HCT116 (cell line): ENCODE results near the gene PLEKHO2. TPM values are rescaled to one million over a fixed set of nuclear protein-coding genes. Genes with fewer than 3 reads are reported as not detected.

ENCODE experiments used
- ATAC-seq: fragments of 200-7000 bp; cut with Tn5 transposase; 2 replicates; pipeline ENCODE4 v1.9.1; 2020; ENCODE audit warnings: mild to moderate bottlenecking, moderate library complexity
- BruUV-seq: library from RNA; stranded (reverse); fragments of 400-500 nt; replicated peaks from 2 replicates; lab custom pipeline; 2021; lab: Mats Ljungman, UMichigan
- CTCF ChIA-PET: fragments of 300-600 bp; sonication (Branson Sonifier 250); formaldehyde crosslinking; loops from one replicate; lab custom pipeline; 2021; ENCODE audit warnings: antibody characterized with exemption; lab: Charles Lee
- POLR2A ChIA-PET: fragments of 300-600, 350-600 bp; sonication (Branson Sonifier 250); formaldehyde crosslinking; loops from one replicate; lab custom pipeline; 2021; ENCODE audit warnings: antibody characterized with exemption; lab: Charles Lee
- RAD21 ChIA-PET, 2 experiments: fragments of 300-600 bp; sonication (Branson Sonifier 250); formaldehyde crosslinking; loops; one replicate each; lab custom pipeline; 2023; ENCODE audit warnings: low total read pairs in 2 of 2; ENCODE audit not compliant: uncharacterized antibody in 2 of 2, unreplicated experiment in 2 of 2, low non-redundant PET in 1 of 2; lab: Charles Lee
- DNase-seq: peaks from one replicate; pipeline ENCODE4 v3.0.0-alpha.2; 2010; ENCODE audit warnings: low read depth, low spot score
- H2AFZ ChIP-seq: fragments of 200-600 bp; shearing (Covaris generic), sonication (generic); 2 replicates; pipeline ENCODE4 v1.6.1; 2017; ENCODE audit warnings: low read depth, mixed run types, mixed read lengths, antibody characterized with exemption, low read length; ENCODE audit not compliant: poor library complexity, severe bottlenecking
- H3K27ac ChIP-seq: 2 replicates; pipeline ENCODE4 v1.5.1; 2012; ENCODE audit warnings: low read depth, low read length
- H3K27me3 ChIP-seq: fragments of 200-600 bp; sonication (generic); 2 replicates; pipeline ENCODE4 v1.6.1; 2016; ENCODE audit warnings: mixed run types, low read length, mixed read lengths; ENCODE audit not compliant: insufficient read depth
- H3K36me3 ChIP-seq, 2 experiments: fragments of 200-500 bp in 1 of 2; fragments of 200-600 bp in 1 of 2; sonication (Bioruptor generic) in 1 of 2; sonication (generic) in 1 of 2; 2 replicates each; pipeline versions ENCODE4 v1.5.1 to v1.6.1; 2014 to 2016; ENCODE audit warnings: low read length in 2 of 2, inconsistent platforms in 1 of 2, mixed read lengths in 1 of 2, mixed run types in 1 of 2; ENCODE audit not compliant: insufficient read depth in 2 of 2, control insufficient read depth in 1 of 2
- H3K4me1 ChIP-seq, 2 experiments: fragments of 200-600 bp in 1 of 2; sonication (generic) in 1 of 2; 2 replicates each; pipeline versions ENCODE4 v1.5.1 to v1.6.1; 2012 to 2017; ENCODE audit warnings: low read length in 2 of 2, inconsistent platforms in 1 of 2, mild to moderate bottlenecking in 1 of 2, mixed read lengths in 1 of 2, mixed run types in 1 of 2, moderate library complexity in 1 of 2; ENCODE audit not compliant: insufficient read depth in 2 of 2, control insufficient read depth in 1 of 2
- H3K4me2 ChIP-seq: fragments of 200-600 bp; sonication (generic); 2 replicates; pipeline ENCODE4 v1.6.1; 2017; ENCODE audit warnings: mixed run types, low read length, mixed read lengths
- H3K4me3 ChIP-seq, 2 experiments: fragments of 200-600 bp in 1 of 2; sonication (generic) in 1 of 2; replicated peaks in 1 of 2; 2 replicates each; pipeline ENCODE4 v1.5.1; 2011 to 2016; ENCODE audit warnings: low read length in 2 of 2, control low read depth in 1 of 2, low read depth in 1 of 2, mild to moderate bottlenecking in 1 of 2, mixed read lengths in 1 of 2, mixed run types in 1 of 2
- H3K79me2 ChIP-seq: fragments of 200-600 bp; sonication (generic); 2 replicates; pipeline ENCODE4 v1.6.1; 2017; ENCODE audit warnings: mild to moderate bottlenecking, mixed run types, low read length, moderate library complexity, mixed read lengths; ENCODE audit not compliant: insufficient read depth
- H3K9ac ChIP-seq: fragments of 200-600 bp; sonication (generic); 2 replicates; pipeline ENCODE4 v1.6.1; 2016; ENCODE audit warnings: low read length, mixed read lengths
- H3K9me2 ChIP-seq: fragments of 200-600 bp; sonication (generic), shearing (Covaris generic); 2 replicates; pipeline ENCODE4 v1.6.1; 2017; ENCODE audit warnings: mixed run types, mild to moderate bottlenecking, moderate library complexity; ENCODE audit not compliant: insufficient read depth
- H3K9me3 ChIP-seq, 2 experiments: fragments of 200-500 bp in 1 of 2; fragments of 200-600 bp in 1 of 2; sonication (Bioruptor generic) in 1 of 2; sonication (generic) in 1 of 2; 2 replicates each; pipeline ENCODE4 v1.6.1; 2014 to 2017; ENCODE audit warnings: low read length in 2 of 2, mixed read lengths in 2 of 2, inconsistent platforms in 1 of 2, low read depth in 1 of 2, mild to moderate bottlenecking in 1 of 2, mixed run types in 1 of 2, moderate library complexity in 1 of 2; ENCODE audit not compliant: control insufficient read depth in 1 of 2, insufficient read depth in 1 of 2
- H4K20me1 ChIP-seq: fragments of 200-600 bp; sonication (generic), shearing (Covaris generic); 2 replicates; pipeline ENCODE4 v1.6.1; 2017; ENCODE audit warnings: mixed run types, mild to moderate bottlenecking, moderate library complexity; ENCODE audit not compliant: insufficient read depth
- ATF3 ChIP-seq: IDR thresholded peaks from 2 replicates; pipeline ENCODE4 v1.6.1; 2012
- EGR1 ChIP-seq: IDR thresholded peaks from 2 replicates; pipeline ENCODE4 v1.6.1; 2012; ENCODE audit warnings: low read depth
- EZH2 ChIP-seq: fragments of 200-600 bp; sonication (generic); IDR thresholded peaks from 2 replicates; pipeline ENCODE4 v1.6.1; 2017; ENCODE audit warnings: antibody characterized with exemption, mixed run types
- JUND ChIP-seq: IDR thresholded peaks from 2 replicates; pipeline ENCODE4 v1.6.1; 2012
- MAX ChIP-seq: IDR thresholded peaks from 2 replicates; pipeline ENCODE4 v1.6.1; 2012
- POLR2A ChIP-seq: IDR thresholded peaks from 2 replicates; pipeline ENCODE4 v1.7.0; 2011; ENCODE audit warnings: borderline replicate concordance; ENCODE audit not compliant: insufficient read depth, insufficient read length; ENCODE audit errors: extremely low read depth
- POLR2AphosphoS5 ChIP-seq: IDR thresholded peaks from 2 replicates; pipeline ENCODE4 v1.6.1; 2011; ENCODE audit warnings: mild to moderate bottlenecking, low read depth, low read length, moderate library complexity
- RAD21 ChIP-seq: IDR thresholded peaks from 2 replicates; pipeline ENCODE4 v1.6.1; 2012; ENCODE audit warnings: low read depth, mild to moderate bottlenecking
- SRF ChIP-seq: IDR thresholded peaks from 2 replicates; pipeline ENCODE4 v1.6.1; 2012; ENCODE audit warnings: low read depth
- TCF7L2 ChIP-seq: IDR thresholded peaks from 2 replicates; pipeline ENCODE4 v1.7.0; 2011; ENCODE audit warnings: borderline replicate concordance, inconsistent platforms; ENCODE audit not compliant: insufficient read depth, insufficient read length; ENCODE audit errors: extremely low read depth
- YY1 ChIP-seq: IDR thresholded peaks from 2 replicates; pipeline ENCODE4 v1.6.1; 2011; ENCODE audit warnings: low read length, low read depth, moderate library complexity, mild to moderate bottlenecking; ENCODE audit not compliant: insufficient replicate concordance; ENCODE audit errors: extremely low read depth
- ZBTB33 ChIP-seq: IDR thresholded peaks from 2 replicates; pipeline ENCODE4 v1.6.1; 2011; ENCODE audit warnings: mild to moderate bottlenecking, low read length, moderate library complexity; ENCODE audit not compliant: insufficient replicate concordance; ENCODE audit errors: extremely low read depth
- ZFX ChIP-seq: fragments of 450-650 bp; IDR thresholded peaks from 2 replicates; pipeline ENCODE4 v1.6.1; 2017
- intact Hi-C: fragments of 100-400 bp; cut with micrococcal nuclease; formaldehyde crosslinking; loops from 2 replicates; pipeline ENCODE4 v1.10.0; 2022
- total RNA-seq: library from RNA; stranded (reverse); gene quantifications from one replicate; pipeline ENCODE4 v1.2.1, GENCODE V29; 2021; ENCODE audit not compliant: unreplicated experiment

PLEKHO2 gene
- total RNA-seq, 1 experiment from 2014 or later, result 8.0 TPM

- POLR2A ChIA-PET, result no interaction called here
These were observed 35.7 kb downstream of the PLEKHO2 start for GRCh38 chr15:64877435-64877834.

More at GRCh38 chr15:64877435-64877834, 35.7 kb downstream of the PLEKHO2 start:
- ChIA-PET CTCF (interaction anchor here (0.7 kb wide), 1 partner anchor 9 kb away, joined by 3 read pairs; no protein-coding TSS in a partner anchor), RAD21 (no interaction called here)
- TF ChIP-seq SRF (no peak), POLR2A (no peak), EZH2 (no peak), ATF3 (no peak), RAD21 (no peak), ZBTB33 (no peak), YY1 (no peak), ZFX (no peak), MAX (no peak), JUND (no peak), TCF7L2 (no peak), POLR2AphosphoS5 (no peak), EGR1 (no peak)
- H3K79me2 ChIP-seq, result no peaks in the 10 kb centered on the region
- H3K4me2 ChIP-seq, result no peak overlapping the region
- peaks cover 7 to 15% of the 10 kb centered on the region in 2 experiments for H3K4me1 ChIP-seq
- no peak for DNase-seq
- H4K20me1 ChIP-seq, result no peaks in the 10 kb centered on the region
- no peak overlapping the region for H3K27ac ChIP-seq
- BruUV-seq, result no TSS peak
- H3K9ac ChIP-seq, result no peak overlapping the region
- intact Hi-C loops, result no loop called here
- no peaks in the 10 kb centered on the region for H3K9me2 ChIP-seq
- no peaks in the 10 kb centered on the region for H3K9me3 ChIP-seq
- no peak overlapping the region for H3K4me3 ChIP-seq
- H3K36me3 ChIP-seq, result no peaks in the 10 kb centered on the region
- ATAC-seq, result peak; percentile 60
- H3K27me3 ChIP-seq, result no peaks in the 10 kb centered on the region
- H2AFZ ChIP-seq, result no peak overlapping the region
